HEK293T (cell line): ENCODE results near the gene SMIM24.

Source experiments
- BHLHE40 ChIP-seq: fragments of 450-650 bp; IDR thresholded peaks from 2 replicates; pipeline ENCODE4 v1.6.1; 2016; ENCODE audit warnings: mild to moderate bottlenecking, moderate library complexity, borderline replicate concordance
- ELF4 ChIP-seq: fragments of 450-650 bp; IDR thresholded peaks from 2 replicates; pipeline ENCODE4 v1.6.1; 2017; ENCODE audit warnings: antibody characterized with exemption
- FOXA1 ChIP-seq: fragments of 450-650 bp; IDR thresholded peaks from 2 replicates; pipeline ENCODE4 v1.6.1; 2016; ENCODE audit warnings: mild to moderate bottlenecking
- FOXK2 ChIP-seq: fragments of 450-650 bp; IDR thresholded peaks from 2 replicates; pipeline ENCODE4 v1.6.1; 2016; ENCODE audit warnings: mild to moderate bottlenecking
- FOXM1 ChIP-seq: fragments of 450-650 bp; IDR thresholded peaks from 2 replicates; pipeline ENCODE4 v1.6.1; 2017; ENCODE audit warnings: mild to moderate bottlenecking, borderline replicate concordance
- SP1 ChIP-seq: fragments of 450-650 bp; IDR thresholded peaks from 2 replicates; pipeline ENCODE4 v1.6.1; 2017
- SUZ12 ChIP-seq: fragments of 450-650 bp; IDR thresholded peaks from 2 replicates; pipeline ENCODE4 v1.6.1; 2016; ENCODE audit warnings: mild to moderate bottlenecking
- TF ChIP-seq, protein P1 (sequence below): fragments of 450-650 bp; IDR thresholded peaks from 2 replicates; pipeline ENCODE4 v1.6.1; 2016

DNA sequence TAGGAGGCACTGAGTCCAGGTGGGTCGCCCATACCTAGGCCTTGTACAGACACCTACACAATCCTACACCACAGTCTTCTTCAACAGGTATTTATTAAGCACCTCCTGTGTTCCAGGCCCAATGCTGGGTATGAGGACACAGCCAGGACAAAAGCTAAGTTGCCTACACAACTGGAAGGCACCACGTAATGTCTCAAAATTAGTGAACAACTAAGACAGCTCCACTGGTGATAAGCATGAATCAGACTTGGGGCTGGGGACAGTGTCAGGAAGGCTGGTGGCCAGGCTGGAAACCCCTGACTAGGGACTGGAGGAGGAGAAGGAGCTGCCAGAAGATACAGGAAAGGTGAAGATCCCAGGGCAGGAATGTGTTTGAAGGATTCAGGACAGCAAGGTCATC is 2.4 kb downstream of the SMIM24 start:
- TF ChIP-seq FOXM1 (no peak), ELF4 (no peak), BHLHE40 (no peak), SUZ12 (no peak), FOXA1 (no peak), SP1 (no peak), FOXK2 (no peak)
- TF ChIP-seq, protein P1, sequence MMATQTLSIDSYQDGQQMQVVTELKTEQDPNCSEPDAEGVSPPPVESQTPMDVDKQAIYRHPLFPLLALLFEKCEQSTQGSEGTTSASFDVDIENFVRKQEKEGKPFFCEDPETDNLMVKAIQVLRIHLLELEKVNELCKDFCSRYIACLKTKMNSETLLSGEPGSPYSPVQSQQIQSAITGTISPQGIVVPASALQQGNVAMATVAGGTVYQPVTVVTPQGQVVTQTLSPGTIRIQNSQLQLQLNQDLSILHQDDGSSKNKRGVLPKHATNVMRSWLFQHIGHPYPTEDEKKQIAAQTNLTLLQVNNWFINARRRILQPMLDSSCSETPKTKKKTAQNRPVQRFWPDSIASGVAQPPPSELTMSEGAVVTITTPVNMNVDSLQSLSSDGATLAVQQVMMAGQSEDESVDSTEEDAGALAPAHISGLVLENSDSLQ: no peak
